Gastrocnemius medialis (tissue), 4 donors: ENCODE results near the gene ABCG4.

Experiments
- POLR2A ChIP-seq, 2 donors: fragments of 450-650 bp; IDR thresholded peaks; one replicate each; pipeline ENCODE4 v1.6.1; 2017; ENCODE audit warnings: antibody characterized with exemption in 2 of 2, mild to moderate bottlenecking in 2 of 2, moderate library complexity in 2 of 2
- TF ChIP-seq, protein P1 (sequence below), 5 experiments: fragments of 450-650 bp in 3 of 5; fragments of 200-600 bp in 2 of 5; sonication (generic) in 2 of 5; IDR thresholded peaks in 4 of 5; conservative IDR thresholded peaks in 1 of 5; 1 replicate in 4 of 5; 2 replicates in 1 of 5; pipeline ENCODE4 v1.5.1; 2016 to 2019; ENCODE audit warnings: antibody characterized with exemption in 5 of 5, mild to moderate bottlenecking in 3 of 5, moderate library complexity in 3 of 5

DNA sequence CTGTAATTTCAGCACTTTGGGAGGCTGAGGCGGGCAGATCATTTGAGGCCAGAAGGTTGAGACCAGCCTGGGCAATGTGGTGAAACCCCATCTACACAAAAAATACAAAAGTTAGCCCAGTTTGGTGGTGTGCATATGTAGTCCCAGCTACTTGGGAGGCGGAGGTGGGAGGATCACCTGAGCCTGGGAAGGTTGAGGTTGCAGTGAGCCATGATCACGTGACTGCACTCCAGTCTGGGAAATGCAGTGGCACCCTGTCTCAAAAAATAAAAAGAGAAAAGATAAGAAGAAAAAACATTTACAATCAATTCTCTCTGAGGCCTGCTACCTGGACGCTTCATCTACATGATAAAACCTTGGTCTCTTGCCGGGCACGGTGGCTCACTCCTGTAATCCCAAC is 50.1 kb downstream of the ABCG4 start:
- TF ChIP-seq, protein P1, sequence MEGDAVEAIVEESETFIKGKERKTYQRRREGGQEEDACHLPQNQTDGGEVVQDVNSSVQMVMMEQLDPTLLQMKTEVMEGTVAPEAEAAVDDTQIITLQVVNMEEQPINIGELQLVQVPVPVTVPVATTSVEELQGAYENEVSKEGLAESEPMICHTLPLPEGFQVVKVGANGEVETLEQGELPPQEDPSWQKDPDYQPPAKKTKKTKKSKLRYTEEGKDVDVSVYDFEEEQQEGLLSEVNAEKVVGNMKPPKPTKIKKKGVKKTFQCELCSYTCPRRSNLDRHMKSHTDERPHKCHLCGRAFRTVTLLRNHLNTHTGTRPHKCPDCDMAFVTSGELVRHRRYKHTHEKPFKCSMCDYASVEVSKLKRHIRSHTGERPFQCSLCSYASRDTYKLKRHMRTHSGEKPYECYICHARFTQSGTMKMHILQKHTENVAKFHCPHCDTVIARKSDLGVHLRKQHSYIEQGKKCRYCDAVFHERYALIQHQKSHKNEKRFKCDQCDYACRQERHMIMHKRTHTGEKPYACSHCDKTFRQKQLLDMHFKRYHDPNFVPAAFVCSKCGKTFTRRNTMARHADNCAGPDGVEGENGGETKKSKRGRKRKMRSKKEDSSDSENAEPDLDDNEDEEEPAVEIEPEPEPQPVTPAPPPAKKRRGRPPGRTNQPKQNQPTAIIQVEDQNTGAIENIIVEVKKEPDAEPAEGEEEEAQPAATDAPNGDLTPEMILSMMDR (IDR thresholded peaks at IDR 0.05 in 4 of 5, conservative IDR thresholded peaks at IDR 0.05 in 1 of 5) = no peak
- TF ChIP-seq POLR2A (IDR thresholded peaks at IDR 0.05) = no peak
